Measurements from ENCODE around the gene MNT. TPM values are rescaled to one million over a fixed set of nuclear protein-coding genes. Genes with fewer than 3 reads are reported as not detected.

The MNT gene
- total and polyA plus RNA-seq, 11 donors, result 4.1 to 20.4 (median 9.8) TPM

GRCh38 chr17:2376107-2376506, 24.8 kb downstream of the MNT start:
- intact Hi-C loops (cut with DNase I), result no loop called here
- no peaks in the 10 kb centered on the region for H3K9me3 ChIP-seq
- TF ChIP-seq POLR2A (IDR thresholded peaks at IDR 0.05) (no peak), CTCF (IDR thresholded peaks at IDR 0.05) (no peak)
- H3K27ac ChIP-seq, result no peak overlapping the region
- H3K36me3 ChIP-seq, result peaks cover 0 to 88% (median 65%) of the 10 kb centered on the region in 9 donors
- 88 to 97% (median 92%) methylated on average over 12 to 14 of the region's 14 CpGs for WGBS, 4 donors
- no peak overlapping the region for H3K4me3 ChIP-seq
- H3K4me1 ChIP-seq, result no peaks in the 10 kb centered on the region
- H3K27me3 ChIP-seq, result no peaks in the 10 kb centered on the region
- ATAC-seq, result no peak
- DNase-seq, result no peak

GRCh38 chr17:2375406-2375805, 25.5 kb downstream of the MNT start:
- H3K36me3 ChIP-seq, result peaks cover 0 to 85% (median 65%) of the 10 kb centered on the region in 9 donors
- 92 to 94% (median 93%) methylated on average over 9 to 19 of the region's 19 CpGs for WGBS, 4 donors
- no peak for ATAC-seq

GRCh38 chr17:2374549-2375285, 26.1 kb downstream of the MNT start:
- 87 to 90% (median 87%) methylated on average over 11 of the region's 11 CpGs for WGBS, 4 donors
- intact Hi-C loops (cut with DNase I), result no loop called here
- H3K36me3 ChIP-seq, result peaks cover 0 to 79% (median 65%) of the 10 kb centered on the region in 9 donors

More at GRCh38 chr17:2375406-2375805, 25.5 kb downstream of the MNT start:
- Histone ChIP-seq H3K4me3 (no peak overlapping the region), H3K27ac (no peak overlapping the region), H3K9me3 (no peaks in the 10 kb centered on the region), H3K27me3 (no peaks in the 10 kb centered on the region), H3K4me1 (no peaks in the 10 kb centered on the region)
- DNase-seq, result no peak
- TF ChIP-seq CTCF (IDR thresholded peaks at IDR 0.05), result no peak
- TF ChIP-seq POLR2A (IDR thresholded peaks at IDR 0.05), result no peak
- intact Hi-C loops (cut with DNase I), result no loop called here

More at GRCh38 chr17:2374549-2375285, 26.1 kb downstream of the MNT start:
- H3K9me3 ChIP-seq, result no peaks in the 10 kb centered on the region
- H3K4me1 ChIP-seq, result peaks cover 0 to 4% (median 0%) of the 10 kb centered on the region in 12 donors
- H3K4me3 ChIP-seq, result no peak overlapping the region
- H3K27ac ChIP-seq, result no peak overlapping the region
- H3K27me3 ChIP-seq, result no peaks in the 10 kb centered on the region
- DNase-seq, result no peak
- TF ChIP-seq CTCF (IDR thresholded peaks at IDR 0.05) (no peak), POLR2A (IDR thresholded peaks at IDR 0.05) (no peak)
- no peak for ATAC-seq
